ENCODE data around the gene FHIT.
"Not testable (repeated sequence)": the region's sequence is repeated elsewhere in the genome, so short reads cannot be mapped to it uniquely, and the experiment has no call there.

FHIT gene

GRCh38 chr3:61221759-61222362 is 29.4 kb downstream of the FHIT start:
- no peak for FAIRE-seq
- DNase-seq (ENCODE audit: insufficient read length, low spot score), result no peak
- no peak for TF ChIP-seq CTCF (IDR thresholded peaks at IDR 0.05; ENCODE audit: insufficient read depth, missing control alignments)

- no peak for TF ChIP-seq CTCF (IDR thresholded peaks at IDR 0.05; ENCODE audit: insufficient read depth, missing control alignments)
- no peak for FAIRE-seq
- no peak for DNase-seq (ENCODE audit: insufficient read length, low spot score)
Measured at GRCh38 chr3:61218504-61218903, 32.7 kb downstream of the FHIT start.

- not testable (repeated sequence) for FAIRE-seq; DNase-seq (ENCODE audit: insufficient read length, low spot score)
Measured at GRCh38 chr3:61216171-61216570, 35.1 kb downstream of the FHIT start.

- FAIRE-seq (no peak), DNase-seq (ENCODE audit: insufficient read length, low spot score) (no peak)
- TF ChIP-seq CTCF (IDR thresholded peaks at IDR 0.05; ENCODE audit: insufficient read depth, missing control alignments), result no peak
Measured at GRCh38 chr3:61202086-61202485, 49.2 kb downstream of the FHIT start.

GRCh38 chr3:61201071-61201470 is 50.2 kb downstream of the FHIT start:
- no peak for DNase-seq (ENCODE audit: insufficient read length, low spot score)
- no peak for TF ChIP-seq CTCF (IDR thresholded peaks at IDR 0.05; ENCODE audit: insufficient read depth, missing control alignments)
- FAIRE-seq, result no peak

GRCh38 chr3:61200270-61200669 is 51.0 kb downstream of the FHIT start:
- DNase-seq (ENCODE audit: insufficient read length, low spot score) (no peak), FAIRE-seq (no peak)
- TF ChIP-seq CTCF (IDR thresholded peaks at IDR 0.05; ENCODE audit: insufficient read depth, missing control alignments), result no peak

- no peak for TF ChIP-seq CTCF (IDR thresholded peaks at IDR 0.05; ENCODE audit: insufficient read depth, missing control alignments)
- FAIRE-seq, result no peak
- DNase-seq (ENCODE audit: insufficient read length, low spot score), result no peak
Measured at GRCh38 chr3:61199843-61200242, 51.4 kb downstream of the FHIT start.

Data from D721Med (cell line).